NCI-H2196 treated with DMSO at 0.1 percent for 48 hours (cell line): ENCODE measurements around the gene MRPS2.
"Not testable (repeated sequence)": the region's sequence is repeated elsewhere in the genome, so short reads cannot be mapped to it uniquely, and the experiment has no call there.

Source experiments
- DNase-seq: peaks from one replicate; lab custom pipeline; 2025; ENCODE audit not compliant: unreplicated experiment; lab: John Stamatoyannopoulos, UW

The MRPS2 gene

DNA sequence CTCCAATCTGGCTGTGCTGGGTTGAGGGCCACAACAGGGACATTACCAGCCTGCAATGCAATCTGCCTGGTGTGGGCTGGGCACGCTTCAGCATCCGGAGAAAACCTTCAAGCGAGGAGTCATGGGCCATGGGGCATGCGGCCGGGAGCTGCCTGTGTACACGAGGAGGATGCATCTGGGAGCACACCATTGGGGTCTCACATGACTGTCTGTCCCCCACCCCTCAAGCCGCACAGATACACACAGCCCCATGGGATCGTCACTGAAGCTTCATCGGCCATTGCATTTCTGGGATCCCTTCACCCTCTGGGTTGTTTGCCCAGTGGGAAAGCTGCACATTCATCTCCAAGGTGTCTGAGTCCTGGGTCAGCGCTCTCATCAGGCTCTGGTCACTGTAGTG is 30.6 kb downstream of the MRPS2 start:
- DNase-seq, result no peak

DNA sequence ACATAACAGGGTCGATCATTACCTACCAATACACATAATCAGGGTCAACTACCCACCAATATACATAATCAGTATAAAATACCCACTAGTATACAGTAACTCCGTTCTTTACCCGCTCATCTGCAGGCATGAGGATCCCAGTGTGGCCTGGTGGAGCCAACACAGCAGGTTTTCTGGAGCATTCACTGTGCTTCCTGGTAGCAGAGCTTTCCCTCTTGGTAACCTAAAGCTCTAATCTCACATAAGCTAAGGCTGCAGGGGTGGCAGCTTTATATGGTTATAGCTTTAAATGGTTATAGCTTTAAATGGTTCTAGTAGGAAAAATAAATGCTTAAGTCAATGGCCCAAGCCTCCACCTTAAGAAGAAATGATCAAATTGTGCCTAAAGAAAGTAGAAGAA is 32.6 kb downstream of the MRPS2 start:
- DNase-seq, result no peak

DNA sequence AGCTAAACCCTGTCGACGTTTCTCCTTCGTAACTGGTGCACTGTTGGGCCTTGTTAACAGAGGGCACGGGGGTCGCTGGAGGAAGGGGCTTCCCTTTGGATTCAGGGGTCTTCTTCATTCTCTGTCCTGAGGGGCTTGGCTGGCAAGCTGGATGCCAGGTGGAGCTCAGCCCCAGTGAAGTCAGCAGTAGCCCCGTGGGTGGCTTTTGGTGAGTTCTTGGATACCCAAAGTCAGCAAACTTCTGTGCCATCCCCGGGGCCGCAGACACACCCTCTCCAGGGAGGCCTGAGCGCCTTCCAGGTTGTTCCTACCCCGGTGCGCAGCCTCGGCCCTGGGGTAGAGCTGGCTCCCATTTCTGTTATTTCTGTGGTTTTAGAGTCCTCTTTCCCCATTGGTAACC is 33.2 kb downstream of the MRPS2 start:
- no peak for DNase-seq

DNA sequence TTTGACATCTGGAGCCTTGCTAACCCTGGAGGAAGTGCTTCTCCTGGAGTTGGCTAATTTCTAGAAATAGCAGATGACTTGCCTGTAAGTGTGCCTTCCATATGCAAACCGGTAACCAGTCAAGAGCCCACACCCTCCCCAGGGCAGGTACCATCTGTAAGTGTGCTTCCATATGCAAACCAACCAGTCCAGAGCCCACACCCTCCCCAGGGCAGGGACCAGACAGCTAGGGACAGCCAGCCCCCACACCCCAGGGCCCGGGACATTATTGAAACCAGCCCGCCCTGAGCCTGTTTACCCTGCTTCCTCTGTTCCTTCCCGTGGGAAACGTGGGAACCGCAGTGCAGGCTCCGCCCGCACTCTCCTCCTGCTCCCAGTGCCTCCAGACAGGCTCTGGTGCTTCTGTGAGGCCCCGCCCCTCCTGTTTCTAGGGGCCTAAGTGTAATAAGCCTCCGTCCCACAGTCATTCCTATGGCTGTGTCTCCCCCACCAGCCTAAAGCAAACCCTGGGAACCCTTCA is 33.8 kb downstream of the MRPS2 start:
- DNase-seq, result not testable (repeated sequence)

DNA sequence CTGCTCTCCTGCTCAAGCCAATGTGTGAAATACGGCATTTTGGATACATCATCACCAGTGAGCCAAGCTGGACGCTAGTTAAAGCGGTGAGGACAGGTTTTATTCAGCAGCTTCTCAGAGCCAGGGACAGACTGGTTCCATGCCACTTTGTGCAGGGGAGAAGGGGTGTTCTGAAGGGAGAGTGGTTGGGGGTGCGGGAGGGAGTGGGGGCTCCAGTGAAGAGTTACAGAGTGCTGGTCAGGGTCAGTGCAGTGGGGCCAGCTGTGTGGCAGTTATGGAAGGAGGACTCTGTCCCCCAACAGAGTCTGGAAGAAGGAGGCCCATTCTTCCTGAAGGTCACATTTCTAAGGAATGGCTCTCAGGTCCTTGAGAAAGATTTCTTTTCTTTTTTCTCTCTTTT is 34.3 kb downstream of the MRPS2 start:
- not testable (repeated sequence) for DNase-seq

DNA sequence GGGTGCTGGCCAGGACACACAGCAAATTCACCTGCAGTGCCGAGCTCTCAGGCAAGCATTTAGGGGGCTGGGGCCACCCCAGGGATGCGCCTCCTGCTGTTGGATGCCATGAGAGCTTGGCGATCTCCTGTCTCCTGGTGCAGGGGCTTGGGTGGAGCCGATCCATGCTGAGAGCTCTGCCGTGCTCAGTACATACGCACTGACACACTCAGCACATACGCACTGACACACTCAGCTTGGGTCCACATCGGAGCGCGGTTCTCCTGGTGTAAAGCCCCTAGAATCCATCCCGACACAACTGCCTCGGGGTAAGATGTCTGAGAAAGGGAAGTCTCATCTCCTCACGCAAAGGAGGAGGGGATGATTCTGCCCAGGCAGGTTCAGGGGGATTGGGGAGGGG is 35.1 kb downstream of the MRPS2 start:
- not testable (repeated sequence) for DNase-seq

DNA sequence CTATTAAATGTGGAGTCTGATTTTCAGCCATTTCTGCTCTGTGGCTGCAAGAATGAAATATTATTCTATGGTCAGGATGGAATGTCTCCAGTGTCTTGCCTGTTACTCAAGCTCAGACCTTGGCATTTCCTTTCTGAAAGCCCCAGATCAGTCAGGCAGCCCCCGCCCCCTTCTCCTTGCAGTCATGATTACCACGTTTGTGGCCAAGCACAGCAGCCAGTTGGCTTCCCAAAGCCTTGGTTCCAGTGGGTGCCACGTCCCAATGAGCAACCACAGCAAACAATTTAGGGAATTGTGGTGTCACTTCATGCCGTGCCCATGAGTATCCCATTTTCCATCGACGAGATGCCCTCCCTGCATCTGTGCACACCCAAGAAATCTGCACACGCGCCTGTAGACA is 35.7 kb downstream of the MRPS2 start:
- DNase-seq, result no peak

DNA sequence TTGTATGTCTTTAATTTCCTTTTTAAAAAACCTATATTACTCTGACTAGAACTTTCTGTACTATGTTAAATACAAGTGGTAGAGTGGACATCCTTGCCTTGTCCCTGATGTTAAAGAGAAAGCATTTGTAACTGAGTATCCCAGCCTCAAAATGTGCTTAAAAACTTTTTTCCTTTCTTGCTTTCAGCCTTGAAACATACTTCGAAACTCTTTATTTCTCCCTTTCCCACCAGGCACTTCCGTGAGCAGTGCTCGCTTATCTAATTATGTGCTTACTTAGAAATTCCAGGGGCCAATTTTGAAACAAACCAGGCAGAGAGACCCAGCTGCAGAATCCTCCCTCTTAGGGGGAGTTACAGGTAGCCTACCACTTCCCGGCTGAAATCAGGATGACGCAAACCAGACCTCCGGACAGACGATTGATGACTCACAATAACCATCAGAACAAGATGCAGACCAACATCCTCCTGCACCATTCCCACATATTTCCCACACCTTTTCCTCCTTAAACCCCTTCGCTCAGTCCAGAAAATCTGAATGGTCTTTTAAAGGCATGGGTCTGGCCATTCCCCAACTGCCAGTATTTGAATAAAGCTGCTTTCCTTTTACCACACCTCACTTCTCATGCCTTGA is 42.9 kb downstream of the MRPS2 start:
- not testable (repeated sequence) for DNase-seq

DNA sequence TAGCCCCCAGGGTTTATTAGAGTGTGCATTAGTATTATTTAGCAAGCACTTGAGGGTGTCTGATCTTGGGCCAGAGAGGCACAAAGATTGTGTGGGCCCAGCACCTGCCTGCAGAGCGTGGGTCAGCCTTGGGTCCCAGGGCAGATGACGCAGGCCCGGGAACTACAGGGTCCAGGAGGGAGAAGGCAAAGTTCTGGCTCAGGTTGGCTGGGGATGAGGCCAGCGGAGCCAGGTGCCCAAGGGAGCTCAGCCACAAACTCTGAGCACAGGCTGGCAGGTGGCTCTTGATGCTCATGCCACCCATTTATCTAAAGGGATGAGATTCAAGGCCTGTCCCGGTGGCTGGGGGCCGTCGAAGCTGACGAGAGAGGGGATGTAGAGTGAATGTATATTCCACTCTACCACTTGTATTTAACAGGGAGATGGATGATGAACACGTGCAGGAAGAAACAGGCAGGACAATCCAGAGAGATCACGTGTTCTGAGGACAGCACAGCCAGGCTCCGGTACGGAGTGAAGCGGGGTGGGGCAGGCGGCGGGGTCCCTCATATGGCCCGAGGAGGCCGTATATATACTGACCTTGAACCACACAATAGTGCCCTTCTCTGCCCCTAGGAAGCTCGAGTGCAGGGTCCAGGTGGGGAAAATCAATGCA is 44.6 kb downstream of the MRPS2 start:
- DNase-seq, result no peak

DNA sequence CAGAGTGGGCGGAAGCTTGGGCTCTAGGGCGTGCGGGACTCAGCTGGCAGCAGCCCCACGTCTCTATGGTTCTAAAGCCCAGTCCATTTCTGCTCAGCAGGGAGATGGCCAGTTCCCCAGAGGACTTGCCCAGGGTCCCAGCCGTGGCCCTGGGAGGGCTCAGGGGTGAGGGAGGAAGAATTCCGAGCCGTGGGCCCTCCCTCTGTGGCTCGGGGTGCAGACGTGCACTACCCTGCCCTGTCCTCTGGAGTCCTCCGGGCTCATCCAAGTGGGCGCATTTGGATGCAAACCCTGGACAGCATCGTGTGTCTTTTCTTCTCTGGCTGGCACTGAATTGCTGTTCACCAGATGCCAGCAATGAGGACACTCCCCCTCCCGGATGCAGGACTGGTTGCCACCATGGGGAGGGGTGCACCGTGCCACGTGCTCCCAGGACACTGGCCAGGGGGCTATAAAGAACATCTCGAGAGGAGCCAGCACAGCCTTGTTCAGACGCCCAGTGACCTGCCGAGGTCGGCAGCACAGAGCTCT is 45.2 kb downstream of the MRPS2 start, which contains the start of gene OBP2A:
TSS of gene OBP2A (plus strand) at position 481 of the 531 bp plus-strand sequence. CDS start 55 bp downstream, outside the sequence.
- not testable (repeated sequence) for DNase-seq

DNA sequence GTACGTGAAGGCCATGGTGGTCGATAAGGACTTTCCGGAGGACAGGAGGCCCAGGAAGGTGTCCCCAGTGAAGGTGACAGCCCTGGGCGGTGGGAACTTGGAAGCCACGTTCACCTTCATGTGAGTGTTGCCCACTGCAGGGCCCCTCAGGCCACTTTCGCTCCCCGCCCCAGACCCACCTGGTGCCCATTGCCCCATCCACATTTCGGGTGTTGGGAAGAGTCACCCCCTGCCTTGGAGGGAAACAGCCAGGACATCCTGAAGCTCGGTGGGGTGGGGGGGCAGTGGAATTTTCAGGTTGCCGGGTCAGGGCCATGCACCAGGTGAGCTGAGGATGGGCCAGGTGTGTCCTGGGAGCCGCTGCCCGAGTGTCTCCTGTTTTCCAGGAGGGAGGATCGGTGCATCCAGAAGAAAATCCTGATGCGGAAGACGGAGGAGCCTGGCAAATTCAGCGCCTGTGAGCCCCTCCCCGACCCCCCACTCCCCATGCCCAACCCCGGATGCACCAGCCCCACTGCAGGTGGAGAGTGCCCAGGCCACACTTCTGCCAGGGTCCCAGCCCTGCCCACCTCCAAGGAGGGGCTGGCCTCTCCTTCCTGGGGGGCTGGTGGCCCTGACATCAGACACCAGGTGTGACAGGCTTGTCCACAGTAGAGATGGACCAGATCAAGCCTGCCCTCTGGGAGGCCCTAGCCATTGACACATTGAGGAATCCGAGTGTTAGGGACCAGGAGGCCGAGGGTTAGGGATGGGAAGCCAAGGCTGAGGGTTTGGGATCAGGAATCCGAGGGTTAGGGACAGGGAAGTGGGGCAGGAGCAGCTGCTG is 46.5 kb downstream of the MRPS2 start:
- not testable (repeated sequence) for DNase-seq

DNA sequence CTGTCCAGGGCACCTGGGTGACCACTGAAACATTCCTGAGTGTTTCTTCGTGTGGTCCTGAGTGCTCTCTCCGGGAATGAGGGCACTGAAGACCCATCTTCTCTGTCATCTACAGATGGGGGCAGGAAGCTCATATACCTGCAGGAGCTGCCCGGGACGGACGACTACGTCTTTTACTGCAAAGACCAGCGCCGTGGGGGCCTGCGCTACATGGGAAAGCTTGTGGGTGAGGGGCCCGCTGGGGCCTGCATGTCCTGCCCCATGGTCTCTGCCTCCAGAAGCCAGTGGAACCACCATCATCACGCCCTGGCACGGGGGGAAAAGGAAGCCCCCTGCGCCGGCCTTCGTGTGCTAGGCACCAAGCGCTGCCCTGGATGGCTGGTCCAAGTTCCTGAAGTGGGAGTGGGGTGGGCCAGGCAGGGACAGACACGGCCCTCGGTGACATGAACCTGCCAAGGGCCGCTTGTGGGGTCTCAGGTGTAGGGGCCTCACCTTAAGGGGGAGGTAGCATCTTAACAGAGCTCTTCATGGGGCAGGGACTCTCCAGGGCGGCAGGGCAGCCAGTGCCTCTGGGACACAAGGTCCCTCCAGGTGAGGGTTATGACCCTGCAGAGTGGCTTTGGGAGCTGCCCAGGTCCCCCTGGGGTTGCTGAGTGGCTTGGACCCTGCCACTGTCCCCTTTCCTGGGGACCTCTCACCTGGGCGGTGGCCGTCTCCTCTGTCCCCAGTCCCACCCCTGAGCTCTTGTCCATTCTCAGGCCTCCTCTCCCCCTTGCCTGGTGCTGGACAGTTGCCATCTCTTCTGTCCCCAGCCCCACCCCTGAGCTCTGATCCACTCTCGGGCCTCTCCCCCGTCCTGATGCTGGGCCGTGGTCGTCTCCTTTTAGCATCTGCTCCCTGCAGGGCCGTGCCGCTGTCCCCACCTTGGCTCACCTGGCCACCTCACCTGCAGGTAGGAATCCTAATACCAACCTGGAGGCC is 47.6 kb downstream of the MRPS2 start:
- no peak for DNase-seq

DNA sequence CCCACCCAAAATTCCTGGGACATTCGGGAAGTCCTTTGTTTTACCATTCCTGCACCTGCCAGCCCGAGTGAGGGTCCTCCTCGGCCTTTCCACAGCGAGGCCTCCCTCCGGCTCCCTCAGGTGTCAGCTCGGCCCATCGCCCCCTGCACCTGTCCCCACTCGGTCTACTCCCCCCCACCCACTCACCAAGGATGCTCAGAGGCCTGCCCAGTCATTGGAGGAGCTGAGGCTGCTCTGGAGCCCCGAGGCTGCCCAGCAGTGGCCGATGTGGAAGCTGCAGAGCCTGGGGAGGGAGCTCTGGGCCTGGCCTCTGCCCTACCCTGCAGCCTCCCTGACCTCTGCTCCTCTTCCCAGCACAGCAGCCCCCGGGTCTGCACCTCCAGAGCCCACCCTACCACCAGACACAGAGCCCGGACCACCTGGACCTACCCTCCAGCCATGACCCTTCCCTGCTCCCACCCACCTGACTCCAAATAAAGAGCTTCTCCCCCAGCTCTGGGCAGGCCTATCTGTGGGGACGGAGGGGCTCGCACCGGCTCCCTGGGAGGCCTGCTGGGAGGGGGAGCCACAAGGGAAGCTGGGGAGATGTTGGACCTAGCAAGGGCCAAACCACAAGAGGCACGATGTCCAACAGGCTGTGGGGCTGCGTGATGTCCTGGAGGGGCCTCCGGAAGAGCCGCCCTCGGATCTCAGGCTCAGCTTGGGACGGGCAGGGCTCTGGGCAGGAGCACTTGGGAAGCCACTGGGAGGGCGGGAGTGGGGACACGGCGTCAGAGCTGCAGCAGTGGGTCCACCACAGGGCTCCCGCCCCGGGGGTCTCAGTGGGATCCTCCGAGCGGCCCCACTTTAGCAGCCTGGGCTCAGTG is 49.2 kb downstream of the MRPS2 start:
- DNase-seq, result not testable (repeated sequence)

DNA sequence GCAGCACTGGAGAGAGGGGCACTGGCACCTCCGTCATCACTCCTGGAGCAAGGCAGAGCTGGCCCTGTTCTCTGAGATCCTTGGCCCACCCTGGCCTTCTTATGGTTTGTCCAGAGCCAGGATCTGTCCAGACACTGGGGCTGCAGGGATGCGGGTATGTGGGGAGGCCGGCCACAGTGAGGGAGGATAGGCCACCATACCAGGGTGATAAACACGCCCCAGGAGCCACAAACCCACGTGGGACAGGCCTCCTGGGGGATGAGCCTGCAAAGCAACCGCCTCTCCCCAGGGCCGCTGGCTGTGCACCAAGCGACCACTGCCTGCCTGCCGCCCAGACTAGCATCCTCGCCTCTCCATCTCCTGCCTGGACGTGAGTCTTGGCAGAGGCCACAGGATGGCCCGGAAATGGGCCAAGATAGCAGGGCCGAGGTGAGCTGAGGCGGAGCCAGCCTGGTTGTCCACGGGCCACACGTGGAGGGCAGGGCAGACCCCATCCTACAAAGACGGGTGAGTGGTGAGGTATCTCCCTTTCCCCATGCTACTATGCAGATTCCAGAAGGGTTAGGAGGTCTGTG is 49.9 kb downstream of the MRPS2 start:
- DNase-seq, result no peak

DNA sequence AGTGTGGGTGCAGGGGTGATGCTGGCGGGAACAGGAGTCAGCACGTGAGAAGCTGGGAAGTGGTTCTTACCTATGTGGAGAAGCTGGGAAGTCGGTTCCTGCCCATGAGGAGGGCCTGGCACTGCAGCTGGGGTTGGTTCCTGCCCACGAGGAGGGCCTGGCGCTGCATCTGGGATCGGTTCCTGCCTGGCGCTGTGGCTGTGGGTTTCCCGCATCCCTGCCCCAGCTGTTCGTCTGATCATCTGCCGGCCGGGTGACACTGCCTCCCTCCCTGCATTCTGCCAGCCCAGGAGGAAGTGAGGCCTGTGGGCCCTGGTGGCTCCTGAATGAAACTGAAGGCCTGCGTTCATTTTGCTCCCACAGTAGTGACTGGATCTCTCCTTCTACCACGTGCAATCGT is 50.5 kb downstream of the MRPS2 start:
- DNase-seq, result no peak

DNA sequence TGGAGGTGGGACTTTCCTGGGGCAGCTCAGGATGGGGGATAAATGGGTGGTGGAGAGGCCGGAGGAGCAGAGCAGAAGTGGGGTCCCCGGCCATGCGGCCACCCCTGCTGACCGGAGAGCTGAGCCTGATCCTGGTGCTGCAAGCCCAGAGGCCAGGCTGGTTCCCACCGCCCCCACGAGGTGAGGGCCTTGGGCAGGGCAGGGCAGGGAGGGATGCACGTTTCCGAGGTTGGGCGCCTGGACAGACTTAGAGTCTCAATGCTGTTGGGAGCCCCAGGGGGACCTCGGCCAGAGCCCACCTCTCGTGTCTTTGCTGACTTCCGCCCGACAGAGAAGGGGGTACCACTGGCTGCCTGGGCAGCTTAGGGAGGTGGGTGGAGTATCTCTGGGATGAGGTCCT is 51.0 kb downstream of the MRPS2 start:
- DNase-seq, result no peak

DNA sequence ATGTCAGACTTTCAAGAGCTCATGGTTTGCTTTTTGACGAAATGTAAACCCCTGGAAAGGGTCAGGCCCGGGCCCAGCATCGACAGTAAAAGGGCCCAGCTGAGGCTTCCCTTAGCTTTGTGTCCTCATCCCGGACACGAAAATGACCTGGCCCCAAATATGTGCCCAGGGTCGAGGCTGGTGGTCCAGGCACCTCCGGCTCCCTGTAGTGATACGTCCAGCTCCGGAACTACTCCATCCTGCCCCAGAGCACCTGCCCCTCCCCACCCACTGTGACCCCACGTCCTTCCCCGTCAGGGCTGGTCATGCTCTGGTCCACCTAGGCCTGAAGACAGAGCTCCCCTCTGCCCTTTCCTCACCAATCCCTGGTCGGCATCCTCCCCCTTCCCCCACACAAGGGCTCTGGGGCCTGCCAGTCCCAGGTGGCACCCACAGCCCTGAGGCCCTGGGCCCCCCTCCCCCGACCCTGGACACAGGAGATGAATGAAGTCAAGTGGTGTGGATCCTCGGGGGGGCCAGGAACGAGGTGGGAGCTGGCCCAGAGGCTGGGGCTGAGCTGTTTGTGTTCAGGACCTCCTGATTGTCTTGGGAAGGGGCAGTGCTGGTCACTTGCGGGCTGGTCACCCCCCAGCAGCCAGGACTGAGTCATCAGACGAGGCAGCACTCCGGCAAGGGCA is 51.7 kb downstream of the MRPS2 start:
- no peak for DNase-seq

DNA sequence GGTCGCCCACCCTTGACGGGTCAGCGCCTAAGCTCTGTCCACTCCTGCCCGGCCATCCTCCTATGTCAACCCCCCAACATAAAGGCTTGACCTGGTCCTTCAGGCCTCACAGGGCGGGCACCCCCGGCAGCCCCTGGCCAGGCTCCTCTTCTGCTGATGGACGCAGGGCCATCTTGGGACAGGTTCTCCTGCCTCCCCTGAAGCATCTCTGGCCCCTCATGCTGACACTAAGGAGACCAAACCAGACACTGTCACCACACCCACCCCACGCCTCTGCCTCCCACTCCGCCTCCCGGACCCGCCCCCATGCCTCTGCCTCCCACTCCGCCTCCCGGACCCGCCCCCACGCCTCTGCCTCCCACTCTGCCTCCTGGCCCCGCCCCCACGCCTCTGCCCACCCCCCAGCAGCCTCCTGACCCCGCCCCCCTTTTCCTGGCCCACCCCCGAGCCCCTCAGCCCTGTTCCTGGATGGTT is 52.3 kb downstream of the MRPS2 start:
- DNase-seq, result no peak
